ENCODE measurements around the gene KNCN. TPM values are rescaled to one million over a fixed set of nuclear protein-coding genes. Genes with fewer than 3 reads are reported as not detected.

The KNCN gene
- polyA plus RNA-seq, 1 donor from 2014 or later = not detected

- peaks cover 0 to 5% (median 2%) of the 10 kb centered on the region in 3 donors for H3K4me1 Mint-ChIP-seq
- H3K9me3 Mint-ChIP-seq = no peaks in the 10 kb centered on the region
- peaks cover 35% of the 10 kb centered on the region for H3K27me3 Mint-ChIP-seq
- no peak overlapping the region for H3K27ac Mint-ChIP-seq
- no peak overlapping the region for H3K4me3 Mint-ChIP-seq
- H3K36me3 Mint-ChIP-seq = no peaks in the 10 kb centered on the region
Measured at GRCh38 chr1:46517010-46517600, 34.3 kb downstream of the KNCN start.

DNA sequence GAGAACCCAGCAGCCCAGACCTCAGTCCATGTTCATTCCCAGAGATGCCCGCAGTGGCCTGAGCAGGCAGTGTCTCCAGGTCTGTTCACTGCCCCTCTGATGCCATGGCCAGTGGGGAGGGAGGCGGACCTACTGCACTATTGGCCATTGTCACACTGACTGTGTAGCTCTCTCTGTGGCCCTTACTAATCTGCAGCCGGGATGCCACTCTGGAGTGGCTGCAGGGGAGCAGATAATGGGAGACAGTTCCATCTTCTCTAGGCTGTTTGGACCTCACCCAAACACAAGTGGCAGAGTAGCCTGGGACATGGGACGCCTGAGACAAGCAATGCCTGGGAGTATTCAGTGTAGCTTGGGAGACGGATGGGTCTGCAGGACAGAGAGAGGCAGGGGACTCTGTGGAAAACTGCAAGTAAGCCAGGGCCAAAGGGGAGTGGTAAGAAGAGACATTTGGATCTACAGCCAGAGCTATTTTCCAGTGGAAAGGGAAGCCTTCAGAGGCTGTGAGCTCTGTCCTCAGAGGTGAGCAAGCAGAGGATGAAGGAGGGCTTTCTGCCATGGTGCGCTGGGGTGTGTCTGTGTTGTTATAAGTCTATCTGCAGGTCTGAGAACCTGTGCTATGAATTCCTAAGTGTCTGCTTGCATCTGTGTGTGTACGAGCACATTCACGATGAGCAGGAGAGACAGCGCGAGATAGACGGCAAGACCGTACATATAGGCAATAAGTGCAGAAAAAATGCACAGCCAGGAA, 35.1 kb downstream of the KNCN start:
- Mint-ChIP-seq H3K4me3 (no peak overlapping the region), H3K27ac (no peak overlapping the region), H3K9me3 (no peaks in the 10 kb centered on the region), H3K36me3 (no peaks in the 10 kb centered on the region), H3K27me3 (peaks cover 39% of the 10 kb centered on the region), H3K4me1 (peaks cover 0 to 2% (median 2%) of the 10 kb centered on the region in 3 donors)

- Mint-ChIP-seq H3K27ac (no peak overlapping the region), H3K27me3 (peaks cover 36% of the 10 kb centered on the region), H3K36me3 (no peaks in the 10 kb centered on the region), H3K9me3 (no peaks in the 10 kb centered on the region), H3K4me3 (no peak overlapping the region), H3K4me1 (peaks cover 0 to 2% (median 2%) of the 10 kb centered on the region in 3 donors)
Measured at GRCh38 chr1:46515576-46515975, 35.9 kb downstream of the KNCN start.

- Mint-ChIP-seq H3K4me1 (peaks cover 0 to 2% (median 2%) of the 10 kb centered on the region in 3 donors), H3K27me3 (peaks cover 33% of the 10 kb centered on the region), H3K4me3 (no peak overlapping the region), H3K36me3 (no peaks in the 10 kb centered on the region), H3K27ac (peak overlapping the region in 1 of 3 donors; percentile 35), H3K9me3 (no peaks in the 10 kb centered on the region)
Measured at GRCh38 chr1:46513536-46513935, 37.9 kb downstream of the KNCN start.

DNA sequence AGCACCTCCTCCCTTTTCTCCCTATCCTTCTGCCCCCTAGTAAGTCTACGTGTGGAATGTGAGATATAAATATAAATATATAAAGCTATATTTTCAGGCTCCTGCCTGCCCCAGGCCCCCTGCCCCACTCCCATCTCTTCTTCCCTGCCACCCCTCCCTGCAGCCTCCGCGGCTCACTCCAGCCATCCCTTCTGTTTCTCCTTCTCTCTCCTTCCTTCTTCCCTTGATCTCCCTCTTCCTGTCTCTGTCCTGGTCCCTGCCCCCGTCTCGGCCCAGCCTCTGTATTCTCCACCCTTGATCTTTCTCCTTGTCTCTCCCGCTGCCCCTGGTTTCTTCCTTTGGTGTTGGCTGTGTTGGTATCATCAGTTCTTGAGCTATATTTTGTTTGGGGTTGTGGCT, 38.7 kb downstream of the KNCN start:
- Mint-ChIP-seq H3K36me3 (no peaks in the 10 kb centered on the region), H3K27me3 (peaks cover 28% of the 10 kb centered on the region), H3K27ac (peak overlapping the region in 1 of 3 donors; percentile 90), H3K4me3 (no peak overlapping the region), H3K9me3 (no peaks in the 10 kb centered on the region), H3K4me1 (peaks cover 0 to 2% (median 2%) of the 10 kb centered on the region in 3 donors)

GRCh38 chr1:46512135-46512791, 39.2 kb downstream of the KNCN start:
- Mint-ChIP-seq H3K4me1 (peaks cover 0 to 2% (median 2%) of the 10 kb centered on the region in 3 donors), H3K27ac (no peak overlapping the region), H3K9me3 (no peaks in the 10 kb centered on the region), H3K4me3 (no peak overlapping the region), H3K36me3 (no peaks in the 10 kb centered on the region), H3K27me3 (peaks cover 25% of the 10 kb centered on the region)

- Mint-ChIP-seq H3K4me1 (peaks cover 0 to 2% (median 0%) of the 10 kb centered on the region in 3 donors), H3K27me3 (peaks cover 21% of the 10 kb centered on the region), H3K9me3 (no peaks in the 10 kb centered on the region), H3K4me3 (no peak overlapping the region), H3K36me3 (no peaks in the 10 kb centered on the region), H3K27ac (no peak overlapping the region)
Measured at GRCh38 chr1:46510998-46511365, 40.5 kb downstream of the KNCN start.

- no peak overlapping the region for H3K27ac Mint-ChIP-seq
- H3K9me3 Mint-ChIP-seq = no peaks in the 10 kb centered on the region
- no peak overlapping the region for H3K4me3 Mint-ChIP-seq
- H3K36me3 Mint-ChIP-seq = no peaks in the 10 kb centered on the region
- peaks cover 21% of the 10 kb centered on the region for H3K27me3 Mint-ChIP-seq
- peaks cover 0 to 2% (median 0%) of the 10 kb centered on the region in 3 donors for H3K4me1 Mint-ChIP-seq
Measured at GRCh38 chr1:46510341-46510997, 41.0 kb downstream of the KNCN start.

- H3K9me3 Mint-ChIP-seq = no peaks in the 10 kb centered on the region
- H3K27me3 Mint-ChIP-seq = peaks cover 18% of the 10 kb centered on the region
- H3K4me3 Mint-ChIP-seq = no peak overlapping the region
- no peak overlapping the region for H3K27ac Mint-ChIP-seq
- no peaks in the 10 kb centered on the region for H3K36me3 Mint-ChIP-seq
- H3K4me1 Mint-ChIP-seq = no peaks in the 10 kb centered on the region
Measured at GRCh38 chr1:46508757-46509156, 42.7 kb downstream of the KNCN start.

- Mint-ChIP-seq H3K36me3 (peaks cover 2% of the 10 kb centered on the region), H3K9me3 (no peaks in the 10 kb centered on the region), H3K27me3 (peaks cover 4% of the 10 kb centered on the region), H3K4me1 (no peaks in the 10 kb centered on the region), H3K27ac (no peak overlapping the region), H3K4me3 (no peak overlapping the region)
Measured at GRCh38 chr1:46506470-46507219, 44.8 kb downstream of the KNCN start.

DNA sequence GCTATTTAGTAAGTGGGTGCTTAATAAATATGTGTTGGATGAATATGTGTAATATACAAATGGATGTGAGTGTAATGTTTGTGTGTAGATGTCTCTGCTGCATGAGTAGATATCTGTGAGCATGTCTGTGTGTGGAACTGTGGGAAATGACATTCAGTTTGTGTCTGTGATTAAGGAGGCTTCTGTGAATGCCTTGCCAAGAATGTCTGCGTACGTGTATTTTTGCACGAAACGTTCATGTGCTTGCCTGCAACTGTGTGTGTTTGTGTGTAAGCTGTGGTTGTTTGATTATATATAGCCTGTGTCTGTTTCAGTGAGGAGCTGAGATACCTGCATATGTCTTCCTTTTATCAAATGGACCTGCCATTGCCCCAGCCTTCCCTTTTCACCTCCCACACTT, 48.0 kb downstream of the KNCN start:
- no peak overlapping the region for H3K27ac Mint-ChIP-seq
- H3K9me3 Mint-ChIP-seq = no peaks in the 10 kb centered on the region
- peaks cover 2% of the 10 kb centered on the region for H3K36me3 Mint-ChIP-seq
- peaks cover 4% of the 10 kb centered on the region for H3K27me3 Mint-ChIP-seq
- H3K4me3 Mint-ChIP-seq = no peak overlapping the region
- no peaks in the 10 kb centered on the region for H3K4me1 Mint-ChIP-seq

DNA sequence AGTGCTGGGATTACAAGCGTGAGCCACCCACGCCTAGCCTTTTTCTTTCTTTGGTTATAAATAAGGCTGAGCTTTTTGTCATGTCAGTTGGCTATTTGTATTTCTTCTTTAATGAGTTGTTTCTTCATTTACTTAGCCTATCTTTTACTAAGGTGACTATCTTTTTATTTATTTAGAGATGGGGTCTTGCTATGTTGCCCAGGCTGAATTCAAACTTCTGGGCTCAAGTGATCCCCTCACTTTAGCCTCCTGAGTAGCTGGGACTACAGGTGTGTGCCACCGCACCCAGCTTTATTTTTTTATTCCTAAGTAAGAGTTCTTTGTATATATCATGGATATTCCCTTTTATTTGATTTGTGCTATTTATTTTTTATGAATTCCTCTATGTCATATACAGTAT, 49.9 kb downstream of the KNCN start:
- Mint-ChIP-seq H3K27ac (no peak overlapping the region), H3K36me3 (peaks cover 2% of the 10 kb centered on the region)

DNA sequence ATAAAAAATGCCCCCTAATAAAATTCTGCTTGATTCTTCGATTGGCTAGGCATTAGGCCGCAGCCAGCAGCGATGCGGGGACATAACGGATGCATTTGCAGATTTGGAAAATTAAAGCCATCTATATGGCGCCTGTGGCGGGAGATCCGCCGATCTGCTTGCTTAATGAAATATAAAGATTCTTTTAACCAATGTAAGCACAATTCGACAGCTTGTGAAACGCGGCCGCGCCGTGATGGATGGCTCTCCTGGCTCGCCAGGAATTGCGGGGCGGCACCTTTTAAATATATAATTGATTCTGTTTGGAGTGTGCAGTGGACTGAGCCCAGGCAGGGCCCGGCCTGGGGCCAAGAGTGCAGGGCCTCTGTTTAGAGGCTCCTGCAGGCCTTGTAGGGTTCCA, 53.8 kb downstream of the KNCN start:
- H3K27me3 Mint-ChIP-seq = peaks cover 18% of the 10 kb centered on the region
- H3K27ac Mint-ChIP-seq = no peak overlapping the region

More for the DNA sequence above, 49.9 kb downstream of the KNCN start:
- H3K27me3 Mint-ChIP-seq = peaks cover 4% of the 10 kb centered on the region
- H3K4me3 Mint-ChIP-seq = no peak overlapping the region
- H3K9me3 Mint-ChIP-seq = no peaks in the 10 kb centered on the region
- H3K4me1 Mint-ChIP-seq = no peaks in the 10 kb centered on the region

GRCh38 chr1:46497020-46497419, 54.4 kb downstream of the KNCN start:
- no peaks in the 10 kb centered on the region for H3K9me3 Mint-ChIP-seq
- H3K4me3 Mint-ChIP-seq = no peak overlapping the region
- H3K27me3 Mint-ChIP-seq = peaks cover 23% of the 10 kb centered on the region
- H3K36me3 Mint-ChIP-seq = no peaks in the 10 kb centered on the region
- H3K27ac Mint-ChIP-seq = no peak overlapping the region
- H3K4me1 Mint-ChIP-seq = no peaks in the 10 kb centered on the region

More for the DNA sequence above, 53.8 kb downstream of the KNCN start:
- H3K36me3 Mint-ChIP-seq = no peaks in the 10 kb centered on the region
- H3K4me3 Mint-ChIP-seq = no peak overlapping the region
- H3K9me3 Mint-ChIP-seq = no peaks in the 10 kb centered on the region
- H3K4me1 Mint-ChIP-seq = no peaks in the 10 kb centered on the region

All from IgD-negative memory B cell (primary cell).